Bronchial epithelial cell (primary cell): ENCODE results near the gene GLMP. TPM values are rescaled to one million over a fixed set of nuclear protein-coding genes. Genes with fewer than 3 reads are reported as not detected.

Experiments used
- DNase-seq: peaks from one replicate; pipeline ENCODE4 v3.0.0-alpha.2; 2010; ENCODE audit warnings: low read depth
- FAIRE-seq: peaks from 2 replicates; lab custom pipeline; 2011; peaks lifted over from hg19 to GRCh38; lab: Jason Lieb, UNC
- H3K27me3 ChIP-seq: 2 replicates; pipeline ENCODE4 v1.5.1; 2011; ENCODE audit warnings: low read length; ENCODE audit not compliant: control insufficient read depth, insufficient read depth
- H3K36me3 ChIP-seq: 2 replicates; pipeline ENCODE4 v1.5.1; 2011; ENCODE audit warnings: low read length; ENCODE audit not compliant: control insufficient read depth, insufficient read depth
- H3K4me3 ChIP-seq: 2 replicates; pipeline ENCODE4 v1.5.1; 2011; ENCODE audit warnings: mild to moderate bottlenecking, low read depth, low read length, control low read depth
- total RNA-seq: library from RNA; depleted of rRNA; stranded (reverse); fragments of >200 nt; gene quantifications from 2 replicates; pipeline ENCODE4 v1.2.1, GENCODE V29; 2014
- TF ChIP-seq, protein P1 (sequence below): IDR thresholded peaks from 2 replicates; pipeline ENCODE4 v1.5.1; 2011; ENCODE audit warnings: mild to moderate bottlenecking, moderate library complexity, low read length, control low read depth, inconsistent platforms; ENCODE audit not compliant: insufficient read depth, severe bottlenecking

GLMP gene
- total RNA-seq, 1 donor from 2014 or later = 34.2 TPM

DNA sequence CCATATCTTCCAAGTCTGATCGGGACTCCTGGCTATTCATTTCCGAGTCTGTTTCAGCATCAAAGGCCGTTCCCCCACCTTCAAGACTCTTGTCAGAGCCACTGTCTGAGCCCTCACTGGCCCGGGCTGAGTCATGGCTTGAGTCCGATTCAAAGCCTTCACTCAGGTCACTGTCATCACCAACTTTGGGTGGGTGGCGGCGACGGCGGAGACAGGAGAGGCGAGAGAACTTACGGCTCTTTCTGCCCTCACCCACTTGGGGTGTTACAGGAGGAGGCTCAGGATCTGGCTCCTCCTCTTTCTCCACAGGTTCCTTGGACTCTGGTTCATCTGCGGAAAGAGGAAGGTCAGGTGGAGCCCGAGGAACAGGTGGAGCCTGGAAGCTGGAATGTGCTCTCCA is 29.4 kb downstream of the GLMP start:
- FAIRE-seq (no peak), DNase-seq (no peak)
- peaks cover 31% of the 10 kb centered on the region for H3K36me3 ChIP-seq
- H3K27me3 ChIP-seq = no peaks in the 10 kb centered on the region
- no peak overlapping the region for H3K4me3 ChIP-seq
- TF ChIP-seq, protein P1, sequence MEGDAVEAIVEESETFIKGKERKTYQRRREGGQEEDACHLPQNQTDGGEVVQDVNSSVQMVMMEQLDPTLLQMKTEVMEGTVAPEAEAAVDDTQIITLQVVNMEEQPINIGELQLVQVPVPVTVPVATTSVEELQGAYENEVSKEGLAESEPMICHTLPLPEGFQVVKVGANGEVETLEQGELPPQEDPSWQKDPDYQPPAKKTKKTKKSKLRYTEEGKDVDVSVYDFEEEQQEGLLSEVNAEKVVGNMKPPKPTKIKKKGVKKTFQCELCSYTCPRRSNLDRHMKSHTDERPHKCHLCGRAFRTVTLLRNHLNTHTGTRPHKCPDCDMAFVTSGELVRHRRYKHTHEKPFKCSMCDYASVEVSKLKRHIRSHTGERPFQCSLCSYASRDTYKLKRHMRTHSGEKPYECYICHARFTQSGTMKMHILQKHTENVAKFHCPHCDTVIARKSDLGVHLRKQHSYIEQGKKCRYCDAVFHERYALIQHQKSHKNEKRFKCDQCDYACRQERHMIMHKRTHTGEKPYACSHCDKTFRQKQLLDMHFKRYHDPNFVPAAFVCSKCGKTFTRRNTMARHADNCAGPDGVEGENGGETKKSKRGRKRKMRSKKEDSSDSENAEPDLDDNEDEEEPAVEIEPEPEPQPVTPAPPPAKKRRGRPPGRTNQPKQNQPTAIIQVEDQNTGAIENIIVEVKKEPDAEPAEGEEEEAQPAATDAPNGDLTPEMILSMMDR = no peak

DNA sequence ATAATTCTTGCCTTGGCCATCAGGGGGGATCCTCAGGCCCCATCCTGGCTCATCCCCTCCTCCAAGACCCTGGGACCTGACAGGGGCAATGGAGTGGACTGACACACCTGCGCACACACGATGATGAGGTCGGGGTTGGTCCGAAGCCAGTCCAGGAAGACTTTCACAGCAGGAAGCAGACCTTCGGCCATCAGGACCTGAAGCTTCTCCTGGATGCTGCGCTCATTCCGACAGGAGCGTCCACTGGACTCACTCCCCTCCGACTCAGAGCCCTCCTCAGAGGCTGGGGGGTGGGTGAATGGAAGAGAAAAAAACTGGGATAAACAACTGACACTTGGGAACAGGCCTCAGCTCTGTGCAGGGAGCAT is 32.2 kb downstream of the GLMP start:
- no peak overlapping the region for H3K4me3 ChIP-seq
- TF ChIP-seq, protein P1 = no peak
- FAIRE-seq = no peak
- H3K36me3 ChIP-seq = peaks cover 48% of the 10 kb centered on the region
- DNase-seq = no peak
- no peaks in the 10 kb centered on the region for H3K27me3 ChIP-seq

DNA sequence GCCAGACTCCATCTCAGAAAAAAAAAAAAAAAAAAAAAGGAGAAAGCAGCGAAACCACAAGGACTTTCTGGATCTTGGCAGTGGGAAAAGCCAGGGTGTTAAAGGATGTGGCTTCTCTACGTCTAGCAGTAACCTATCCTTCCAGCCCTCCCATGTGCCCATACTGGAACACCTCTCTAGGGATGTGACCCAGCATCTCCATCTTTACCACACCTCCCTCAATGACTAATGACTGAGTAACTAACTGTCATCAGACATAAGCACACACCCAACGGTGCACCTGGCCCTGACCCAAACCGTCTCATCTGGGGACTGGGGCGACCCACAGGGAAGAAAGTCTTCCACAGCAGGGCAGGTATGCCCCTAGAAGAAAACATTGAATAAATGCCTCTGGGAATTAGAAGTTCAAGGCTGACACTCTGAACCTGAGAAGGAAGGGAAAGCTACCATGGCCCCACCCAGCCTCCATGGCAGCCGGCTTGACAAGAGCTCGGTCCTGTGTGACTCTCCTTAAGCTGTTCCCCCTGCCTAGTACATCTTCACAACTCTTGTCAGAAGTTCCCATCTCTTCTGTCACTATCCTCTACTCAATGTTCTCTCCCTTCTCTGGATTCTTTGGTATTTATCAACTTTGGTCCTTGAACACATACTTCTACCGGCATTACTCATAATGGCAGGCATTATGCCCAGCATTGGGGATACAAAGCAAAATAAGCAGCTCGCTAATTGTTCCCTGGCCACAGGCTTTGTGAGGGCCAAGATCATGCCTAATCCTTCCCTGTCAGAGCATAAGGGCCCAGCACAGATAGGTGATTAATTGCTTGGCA is 32.8 kb downstream of the GLMP start:
- FAIRE-seq (peak; percentile 70), DNase-seq (peak; percentile 96)
- no peaks in the 10 kb centered on the region for H3K27me3 ChIP-seq
- peaks cover 48% of the 10 kb centered on the region for H3K36me3 ChIP-seq
- TF ChIP-seq, protein P1 = no peak
- H3K4me3 ChIP-seq = no peak overlapping the region

DNA sequence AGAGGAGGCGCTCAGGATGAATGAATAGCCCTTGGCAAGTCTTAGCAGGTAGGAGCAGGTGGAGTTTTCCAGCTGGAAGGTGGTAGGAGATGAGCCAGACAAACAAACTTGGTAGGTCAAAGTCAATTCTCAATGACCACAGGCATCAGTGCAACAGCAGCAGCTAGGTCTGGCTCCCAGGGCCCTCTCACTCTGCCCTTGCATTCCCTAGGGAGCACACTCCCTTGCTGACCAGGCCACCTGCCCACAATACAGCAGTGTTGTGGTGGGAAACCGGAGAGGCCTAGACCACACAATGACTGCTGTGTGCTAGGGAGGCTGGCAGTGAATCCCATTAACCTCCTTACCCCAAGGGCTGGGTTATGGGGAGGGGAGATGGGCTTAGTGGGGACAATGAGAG is 34.6 kb downstream of the GLMP start:
- TF ChIP-seq, protein P1 = no peak
- FAIRE-seq (no peak), DNase-seq (peak; percentile 59)
- Histone ChIP-seq H3K4me3 (no peak overlapping the region), H3K27me3 (no peaks in the 10 kb centered on the region), H3K36me3 (peaks cover 47% of the 10 kb centered on the region)

DNA sequence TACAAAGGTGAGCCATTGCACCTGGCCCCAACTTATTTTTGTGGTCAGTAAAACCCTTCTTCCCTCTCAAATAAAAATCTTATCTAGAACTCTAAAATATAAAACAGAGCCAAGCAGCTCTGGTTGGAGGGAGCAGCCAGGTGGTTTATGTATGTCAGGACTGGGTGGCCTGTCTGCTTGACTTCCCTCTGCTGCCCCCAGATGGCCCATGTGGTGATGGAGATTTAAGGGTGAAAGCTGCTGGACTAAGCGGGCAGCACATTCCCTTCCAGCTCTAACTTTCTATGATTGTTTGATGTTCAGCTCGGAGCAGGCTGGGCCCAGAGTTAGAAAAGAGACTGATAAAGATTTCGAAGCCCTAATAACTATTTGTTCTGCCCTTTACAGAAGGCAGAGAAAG is 35.7 kb downstream of the GLMP start:
- H3K4me3 ChIP-seq = no peak overlapping the region
- no peaks in the 10 kb centered on the region for H3K27me3 ChIP-seq
- DNase-seq (no peak), FAIRE-seq (no peak)
- TF ChIP-seq, protein P1 = no peak
- peaks cover 41% of the 10 kb centered on the region for H3K36me3 ChIP-seq
